Stimulated activated CD8-positive, alpha-beta memory T cell treated with anti-CD3 and anti-CD28 coated beads, Interleukin-7, amount 100 ng/mL, for 1 hour (primary cell): ENCODE measurements around the gene GLT8D1.
"Not testable (repeated sequence)": the region's sequence is repeated elsewhere in the genome, so short reads cannot be mapped to it uniquely, and the experiment has no call there.

Experiments used
- DNase-seq, 2 donors: peaks; one replicate each; pipeline ENCODE4 v3.0.0-alpha.2; 2020; ENCODE audit warnings: low read depth in 2 of 2

GLT8D1 gene, protein sequence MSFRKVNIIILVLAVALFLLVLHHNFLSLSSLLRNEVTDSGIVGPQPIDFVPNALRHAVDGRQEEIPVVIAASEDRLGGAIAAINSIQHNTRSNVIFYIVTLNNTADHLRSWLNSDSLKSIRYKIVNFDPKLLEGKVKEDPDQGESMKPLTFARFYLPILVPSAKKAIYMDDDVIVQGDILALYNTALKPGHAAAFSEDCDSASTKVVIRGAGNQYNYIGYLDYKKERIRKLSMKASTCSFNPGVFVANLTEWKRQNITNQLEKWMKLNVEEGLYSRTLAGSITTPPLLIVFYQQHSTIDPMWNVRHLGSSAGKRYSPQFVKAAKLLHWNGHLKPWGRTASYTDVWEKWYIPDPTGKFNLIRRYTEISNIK

DNA sequence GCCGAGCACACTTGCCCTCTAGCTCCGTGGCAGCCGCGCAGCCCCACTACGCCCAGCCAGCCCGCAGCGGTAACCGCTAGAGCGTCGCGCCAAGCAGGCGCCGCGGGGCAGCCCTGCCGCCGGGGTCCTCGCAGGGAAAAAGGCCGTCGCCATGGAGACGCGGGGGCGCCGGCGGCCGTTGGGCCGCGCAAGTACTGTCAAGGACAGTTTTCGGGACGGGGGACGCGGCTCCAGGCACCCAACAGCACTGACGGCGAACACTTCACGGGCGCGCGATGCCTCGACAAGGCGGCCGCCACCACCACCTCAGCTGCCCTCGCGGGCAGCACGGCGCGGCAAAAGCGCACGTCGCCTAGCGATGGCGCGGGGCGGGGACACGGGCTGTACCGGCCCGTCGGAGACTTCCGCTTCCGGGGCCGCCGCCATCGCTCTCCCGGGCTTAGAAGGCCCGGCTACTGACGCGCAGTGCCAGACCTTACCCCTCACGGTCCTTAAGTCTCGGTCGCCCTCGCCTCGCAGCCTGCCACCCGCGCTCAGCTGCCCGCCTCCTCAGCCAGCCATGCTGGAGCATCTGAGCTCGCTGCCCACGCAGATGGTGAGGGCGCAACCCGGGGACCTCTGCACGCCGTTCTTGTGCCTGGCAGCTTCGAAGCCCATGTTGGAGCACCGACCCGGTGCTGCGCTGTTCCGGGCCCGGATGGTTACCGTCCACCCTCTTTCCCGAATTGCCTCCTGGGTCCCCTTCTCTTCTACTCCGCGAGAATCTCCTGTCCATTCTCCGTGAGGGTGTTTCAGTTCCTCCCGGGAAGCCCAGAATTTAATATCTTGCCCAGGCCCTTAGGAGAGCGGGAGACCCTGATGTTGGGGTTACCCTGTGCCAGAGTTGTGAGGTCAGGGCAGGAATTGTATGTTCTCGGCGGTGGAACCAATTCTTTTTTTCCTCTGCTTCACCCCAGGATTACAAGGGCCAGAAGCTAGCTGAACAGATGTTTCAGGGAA, at the start of gene GLT8D1, which contains the start of gene SPCS1:
Gene GLT8D1 (minus strand): TSS at position 104 of the 999 bp plus-strand sequence. CDS start 5,331 bp downstream, outside the sequence.
Gene SPCS1 (plus strand): TSS at position 419 of the 999 bp plus-strand sequence. CDS start 141 bp downstream, at position 560.
- DNase-seq = peak; percentile 65 to 74

- DNase-seq = no peak
Measured at GRCh38 chr3:52754373-52754772, 48.8 kb upstream of the GLT8D1 start.

- DNase-seq = no peak
Measured at GRCh38 chr3:52752045-52752660, 46.6 kb upstream of the GLT8D1 start.

GRCh38 chr3:52743721-52744120, 38.1 kb upstream of the GLT8D1 start:
- DNase-seq = no peak

DNA sequence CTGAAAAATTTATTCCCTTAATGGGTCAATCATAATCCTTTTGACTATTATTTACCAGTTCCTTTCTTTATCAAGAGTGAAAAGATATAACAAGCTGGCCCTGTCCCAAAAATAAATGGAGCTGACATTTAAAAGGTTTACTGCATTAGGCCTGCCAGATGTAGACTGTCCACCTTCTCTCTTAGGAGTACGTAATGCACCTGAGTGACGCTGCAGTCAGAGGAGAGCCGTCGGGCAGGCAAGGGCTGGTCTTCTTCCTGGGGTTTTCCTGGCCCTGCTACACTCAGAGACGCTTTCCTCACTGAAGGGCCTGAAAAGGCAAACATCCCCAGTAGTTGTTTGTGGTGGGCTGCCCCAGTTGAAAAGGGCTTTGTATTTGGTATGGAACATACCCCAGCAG, 37.6 kb upstream of the GLT8D1 start:
- DNase-seq = no peak

- DNase-seq = no peak
Measured at GRCh38 chr3:52742418-52743041, 36.9 kb upstream of the GLT8D1 start.

GRCh38 chr3:52739730-52740129, 34.1 kb upstream of the GLT8D1 start:
- no peak for DNase-seq

DNA sequence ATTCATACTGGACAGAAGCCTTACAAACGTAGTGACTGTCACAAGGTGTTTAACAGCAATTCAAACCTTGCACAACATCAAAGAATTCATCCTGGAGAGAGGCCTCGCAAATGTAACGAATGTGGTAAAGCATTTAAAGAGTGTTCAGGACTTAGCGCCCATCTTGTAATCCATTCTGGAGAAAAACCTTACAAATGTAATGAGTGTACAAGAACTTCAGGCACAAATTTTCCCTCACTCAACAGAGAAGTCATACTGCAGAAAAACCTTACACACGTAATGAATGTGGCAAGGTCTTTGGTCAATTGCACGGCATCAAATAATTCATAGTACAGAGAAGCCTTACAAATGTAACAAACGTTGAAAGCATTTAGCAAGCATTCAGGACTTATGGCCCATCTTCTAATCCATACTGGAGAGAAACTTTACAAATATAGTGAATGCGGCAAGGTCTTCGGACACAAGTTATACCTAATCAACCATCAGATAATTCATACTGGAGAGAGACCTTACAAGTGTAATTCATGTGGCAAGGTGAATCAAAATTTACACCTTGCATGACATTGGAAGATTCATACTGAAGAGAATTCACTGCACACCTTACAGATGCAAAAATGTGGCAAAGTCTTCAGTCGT, 27.8 kb upstream of the GLT8D1 start:
- DNase-seq = no peak

GRCh38 chr3:52731590-52731989, 26.0 kb upstream of the GLT8D1 start:
- DNase-seq = no peak

- no peak for DNase-seq
Measured at GRCh38 chr3:52730681-52731080, 25.1 kb upstream of the GLT8D1 start.

- not testable (repeated sequence) for DNase-seq
Measured at GRCh38 chr3:52728753-52729152, 23.2 kb upstream of the GLT8D1 start.

- no peak for DNase-seq
Measured at GRCh38 chr3:52724511-52724910, 18.9 kb upstream of the GLT8D1 start.

DNA sequence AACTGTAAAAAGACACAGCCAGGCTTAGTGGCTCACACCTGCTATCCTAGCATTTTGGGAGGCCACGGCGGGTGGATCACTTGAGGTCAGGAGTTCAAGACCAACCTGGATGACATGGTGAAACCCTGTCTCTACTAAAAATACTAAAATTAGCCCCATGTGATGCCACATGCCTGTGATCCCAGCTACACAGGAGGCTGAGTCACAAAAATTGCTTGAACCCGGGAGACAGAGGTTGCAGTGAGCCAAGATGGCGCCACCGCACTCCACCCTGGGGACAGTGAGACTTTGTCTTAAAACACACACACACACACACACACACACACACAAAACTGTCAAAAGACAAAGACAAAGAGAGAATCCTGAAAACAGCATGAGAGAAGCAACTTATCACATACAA, 18.3 kb upstream of the GLT8D1 start:
- DNase-seq = no peak

- DNase-seq = no peak
Measured at GRCh38 chr3:52722491-52722890, 16.9 kb upstream of the GLT8D1 start.

DNA sequence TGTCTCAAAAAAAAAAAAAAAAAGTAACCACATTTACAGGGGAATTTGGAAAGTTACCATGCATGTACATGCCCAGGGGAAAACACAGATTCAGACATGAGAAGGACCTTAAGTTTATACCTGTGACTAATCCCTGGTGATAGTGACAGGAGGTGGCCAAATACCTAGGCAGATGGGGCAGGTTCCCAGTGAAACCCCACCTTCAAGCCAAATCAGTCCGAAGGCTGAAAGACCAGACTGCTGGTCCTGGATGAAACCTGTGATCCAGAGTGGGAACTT, 16.1 kb upstream of the GLT8D1 start:
- DNase-seq = no peak

- no peak for DNase-seq
Measured at GRCh38 chr3:52721002-52721729, 15.6 kb upstream of the GLT8D1 start.

- DNase-seq = no peak
Measured at GRCh38 chr3:52719618-52720017, 14.0 kb upstream of the GLT8D1 start.

- no peak for DNase-seq
Measured at GRCh38 chr3:52715714-52716305, 10.2 kb upstream of the GLT8D1 start.

DNA sequence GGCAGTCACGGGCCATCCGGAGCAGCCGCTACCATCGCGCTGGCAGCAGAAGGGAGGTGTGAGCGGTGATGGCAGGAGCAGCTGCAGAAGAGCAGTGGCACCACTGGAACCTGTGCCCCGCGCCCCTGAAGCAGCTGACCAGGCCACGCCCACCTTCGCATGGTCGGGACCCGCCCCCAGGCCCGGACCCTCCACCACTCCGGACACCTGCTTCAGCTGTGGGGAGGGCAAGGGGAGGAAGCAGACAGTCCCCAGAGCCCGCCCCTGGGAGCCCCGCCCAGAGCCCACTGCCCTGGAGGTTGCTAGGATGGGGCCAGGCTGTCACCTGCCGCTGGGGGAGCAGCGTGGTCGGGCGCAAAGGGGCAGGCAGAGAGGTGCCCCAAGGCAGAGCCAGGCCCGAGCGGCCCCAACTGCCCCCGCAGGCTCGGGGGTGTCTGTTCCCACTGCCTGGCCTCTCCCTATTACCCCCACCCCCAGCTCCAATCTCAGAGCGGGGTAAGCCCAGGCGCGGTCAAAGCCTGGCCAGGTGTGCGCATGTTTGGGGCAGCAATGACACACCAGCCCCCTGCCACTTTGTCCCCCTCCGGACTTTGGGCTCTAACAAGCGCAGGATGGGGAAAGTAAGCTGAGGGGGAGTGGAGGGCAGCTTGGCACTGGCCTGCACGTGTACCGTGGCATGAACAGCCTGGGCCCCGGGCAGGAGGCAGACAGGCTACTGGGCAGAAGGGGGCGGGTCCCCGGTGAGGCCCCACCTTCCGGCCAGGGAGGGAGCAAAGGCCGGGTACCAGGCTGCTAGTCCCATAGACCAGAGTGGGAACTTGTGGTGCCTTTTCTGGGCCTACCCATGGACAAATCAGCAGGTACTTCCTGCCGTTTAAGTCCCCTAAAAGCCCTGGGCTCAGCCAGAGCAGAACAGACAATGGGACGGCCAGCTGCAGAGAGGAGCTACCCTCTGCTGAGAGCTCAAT, 9.0 kb upstream of the GLT8D1 start:
- no peak for DNase-seq
